NAMALWA (cell line): Measurements from ENCODE around the gene LIMS1.
"Not testable (repeated sequence)": the region's sequence is repeated elsewhere in the genome, so short reads cannot be mapped to it uniquely, and the experiment has no call there.

Experiments
- DNase-seq: peaks from one replicate; pipeline ENCODE4 v3.0.0-alpha.2; 2015; ENCODE audit warnings: low spot score

Gene LIMS1

GRCh38 chr2:108533832-108534583 is at the start of gene LIMS1:
Gene LIMS1 (plus strand): TSS chr2:108534470. CDS start chr2:108534563, 93 bp downstream.
- DNase-seq, result peak; percentile 89

GRCh38 chr2:108485253-108485652 is 49.0 kb upstream of the LIMS1 start:
- DNase-seq, result no peak

GRCh38 chr2:108490506-108491122 is 43.7 kb upstream of the LIMS1 start:
- DNase-seq, result no peak

GRCh38 chr2:108491848-108492247 is 42.4 kb upstream of the LIMS1 start:
- no peak for DNase-seq

- DNase-seq, result no peak
Measured at GRCh38 chr2:108492364-108492763, 41.9 kb upstream of the LIMS1 start.

GRCh38 chr2:108496167-108496566 is 38.1 kb upstream of the LIMS1 start:
- DNase-seq, result not testable (repeated sequence)

- DNase-seq, result not testable (repeated sequence)
Measured at GRCh38 chr2:108507620-108508019, 26.6 kb upstream of the LIMS1 start.

- not testable (repeated sequence) for DNase-seq
Measured at GRCh38 chr2:108512431-108512830, 21.8 kb upstream of the LIMS1 start.

- not testable (repeated sequence) for DNase-seq
Measured at GRCh38 chr2:108514478-108514877, 19.8 kb upstream of the LIMS1 start.

GRCh38 chr2:108524688-108525087 is 9.6 kb upstream of the LIMS1 start:
- DNase-seq, result not testable (repeated sequence)

GRCh38 chr2:108525258-108525657 is 9.0 kb upstream of the LIMS1 start:
- DNase-seq, result not testable (repeated sequence)

- no peak for DNase-seq
Measured at GRCh38 chr2:108531674-108532055, 2.6 kb upstream of the LIMS1 start.

- peak; percentile 68 for DNase-seq
Measured at GRCh38 chr2:108534584-108535356, 500 bp downstream of the LIMS1 start.

GRCh38 chr2:108535357-108535631 is 1.0 kb downstream of the LIMS1 start:
- no peak for DNase-seq

- no peak for DNase-seq
Measured at GRCh38 chr2:108536133-108536780, 2.0 kb downstream of the LIMS1 start.

- DNase-seq, result no peak
Measured at GRCh38 chr2:108536911-108537310, 2.6 kb downstream of the LIMS1 start.

GRCh38 chr2:108538000-108538625 is 3.8 kb downstream of the LIMS1 start:
- no peak for DNase-seq

GRCh38 chr2:108541451-108541850 is 7.2 kb downstream of the LIMS1 start:
- no peak for DNase-seq

GRCh38 chr2:108542071-108542470 is 7.8 kb downstream of the LIMS1 start:
- no peak for DNase-seq

- no peak for DNase-seq
Measured at GRCh38 chr2:108547606-108548005, 13.3 kb downstream of the LIMS1 start.

GRCh38 chr2:108548208-108549003 is 14.1 kb downstream of the LIMS1 start:
- DNase-seq, result no peak
